ENCODE data around the gene REPIN1.

The REPIN1 gene

GRCh38 chr7:150407588-150408392 is 39.2 kb downstream of the REPIN1 start:
- no peak for DNase-seq (ENCODE audit: low read depth in 1 of 2, low spot score in 1 of 2)
- no peak overlapping the region for H3K4me3 ChIP-seq (replicated peaks; ENCODE audit: insufficient read depth, low read length)
- H3K27ac ChIP-seq (replicated peaks) = no peak overlapping the region
- H3K27me3 ChIP-seq (ENCODE audit: insufficient read depth, poor library complexity, severe bottlenecking) = no peaks in the 10 kb centered on the region
- TF ChIP-seq CTCF (IDR thresholded peaks at IDR 0.05; ENCODE audit: insufficient read depth, low read length) (no peak), SPI1 (IDR thresholded peaks at IDR 0.05; ENCODE audit: borderline replicate concordance, low read depth) (no peak), POLR2AphosphoS5 (IDR thresholded peaks at IDR 0.05; ENCODE audit: low read depth) (no peak), REST (IDR thresholded peaks at IDR 0.05; ENCODE audit: insufficient replicate concordance, low read depth) (no peak)

GRCh38 chr7:150408393-150409299 is 40.0 kb downstream of the REPIN1 start:
- TF ChIP-seq SPI1 (IDR thresholded peaks at IDR 0.05; ENCODE audit: borderline replicate concordance, low read depth) = no peak
- no peak for TF ChIP-seq GABPA (IDR thresholded peaks at IDR 0.05; ENCODE audit: low read depth)
- TF ChIP-seq CTCF (IDR thresholded peaks at IDR 0.05; ENCODE audit: insufficient read depth, low read length) = no peak
- TF ChIP-seq POLR2AphosphoS5 (IDR thresholded peaks at IDR 0.05; ENCODE audit: low read depth) = no peak
- H3K27ac ChIP-seq (replicated peaks) = no peak overlapping the region
- no peaks in the 10 kb centered on the region for H3K27me3 ChIP-seq (ENCODE audit: insufficient read depth, poor library complexity, severe bottlenecking)
- DNase-seq (ENCODE audit: low read depth in 1 of 2, low spot score in 1 of 2) = no peak
- H3K4me3 ChIP-seq (replicated peaks; ENCODE audit: insufficient read depth, low read length) = no peak overlapping the region

- H3K27me3 ChIP-seq (ENCODE audit: insufficient read depth, poor library complexity, severe bottlenecking) = no peaks in the 10 kb centered on the region
- no peak overlapping the region for H3K27ac ChIP-seq (replicated peaks)
- DNase-seq (ENCODE audit: low read depth in 1 of 2, low spot score in 1 of 2) = no peak
- no peak overlapping the region for H3K4me3 ChIP-seq (replicated peaks; ENCODE audit: insufficient read depth, low read length)
- TF ChIP-seq SPI1 (IDR thresholded peaks at IDR 0.05; ENCODE audit: borderline replicate concordance, low read depth) = no peak
- TF ChIP-seq POLR2AphosphoS5 (IDR thresholded peaks at IDR 0.05; ENCODE audit: low read depth) = no peak
- no peak for TF ChIP-seq GABPA (IDR thresholded peaks at IDR 0.05; ENCODE audit: low read depth)
- no peak for TF ChIP-seq CTCF (IDR thresholded peaks at IDR 0.05; ENCODE audit: insufficient read depth, low read length)
- no peak for TF ChIP-seq REST (IDR thresholded peaks at IDR 0.05; ENCODE audit: insufficient replicate concordance, low read depth)
Measured at GRCh38 chr7:150409300-150410030, 40.8 kb downstream of the REPIN1 start.

All from HL-60 (cell line).